NCI-H460 (cell line): ENCODE data around the gene UMAD1. TPM values are rescaled to one million over a fixed set of nuclear protein-coding genes. Genes with fewer than 3 reads are reported as not detected.
A peak's percentile ranks its signal among the peaks of the same experiment; 100 is the strongest.
"Not testable (repeated sequence)": the region's sequence is repeated elsewhere in the genome, so short reads cannot be mapped to it uniquely, and the experiment has no call there.

ENCODE experiments used
- DNase-seq: peaks from one replicate; pipeline ENCODE4 v3.0.0-alpha.2; 2016; ENCODE audit warnings: low read depth; ENCODE audit errors: extremely low read depth
- total RNA-seq: library from RNA; depleted of rRNA; stranded (reverse); fragments of >200 nt; shearing (Covaris generic); gene quantifications from 2 replicates; pipeline ENCODE4 v1.2.3, GENCODE V29; 2014

UMAD1 gene
- total RNA-seq, 1 experiment from 2014 or later, result 26.0 TPM

DNA sequence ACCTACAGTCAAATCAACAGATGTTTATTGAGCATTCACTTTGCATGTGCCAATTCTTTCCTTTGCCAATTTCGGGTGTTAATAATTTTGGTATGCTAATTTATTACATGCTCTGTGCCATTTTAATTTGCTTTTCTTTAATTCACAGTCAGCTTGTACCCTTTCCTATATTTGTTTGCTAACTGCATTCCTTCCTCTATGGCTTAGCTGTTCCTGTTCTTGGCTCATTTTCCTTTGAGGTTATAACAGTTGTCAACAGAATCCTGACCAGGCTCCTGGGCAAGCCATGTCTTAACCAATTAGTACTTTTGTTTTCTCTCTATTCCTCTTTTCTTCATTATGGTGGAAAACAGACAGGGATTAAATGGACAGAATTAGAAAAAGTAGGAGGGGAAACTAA, 151.5 kb downstream of the UMAD1 start:
- DNase-seq, result no peak

DNA sequence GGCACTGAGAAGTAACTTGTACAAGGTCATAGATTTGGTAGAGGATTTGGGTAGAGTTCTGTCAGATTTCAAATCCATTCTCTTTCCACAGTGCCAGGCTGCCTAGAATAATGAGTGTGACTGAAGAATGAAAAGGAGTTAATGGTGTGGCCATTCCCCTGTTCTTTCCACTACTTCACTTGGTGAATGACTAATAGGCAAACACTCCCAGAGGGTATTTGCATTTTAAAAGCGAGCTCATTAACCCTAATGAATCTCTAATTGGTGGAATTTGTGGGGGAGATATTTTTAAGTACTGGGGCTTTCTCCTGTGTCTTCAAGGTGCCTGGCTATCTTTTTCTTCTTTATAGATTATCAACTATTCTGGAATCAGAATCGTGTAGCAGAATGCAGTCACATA, 152.7 kb downstream of the UMAD1 start:
- DNase-seq, result no peak

DNA sequence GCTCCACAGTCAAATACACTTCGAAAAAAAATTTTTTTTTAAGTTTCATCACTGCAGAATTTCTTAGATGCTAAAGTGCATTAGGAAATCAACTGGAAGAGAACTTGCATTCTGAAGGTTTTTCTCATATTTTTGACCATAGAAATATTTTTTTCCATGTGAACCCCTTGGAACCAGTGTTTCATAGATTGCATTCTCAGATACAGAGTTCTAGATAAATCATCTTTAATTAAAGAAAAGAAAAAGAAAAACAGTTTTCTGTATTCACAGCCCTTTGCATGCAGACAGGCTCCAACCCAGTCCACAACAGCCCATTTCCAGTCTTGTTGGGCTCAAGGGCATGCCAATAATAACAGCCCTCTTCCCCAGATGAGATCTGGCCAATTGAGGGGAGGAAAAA, 153.4 kb downstream of the UMAD1 start:
- DNase-seq, result no peak

DNA sequence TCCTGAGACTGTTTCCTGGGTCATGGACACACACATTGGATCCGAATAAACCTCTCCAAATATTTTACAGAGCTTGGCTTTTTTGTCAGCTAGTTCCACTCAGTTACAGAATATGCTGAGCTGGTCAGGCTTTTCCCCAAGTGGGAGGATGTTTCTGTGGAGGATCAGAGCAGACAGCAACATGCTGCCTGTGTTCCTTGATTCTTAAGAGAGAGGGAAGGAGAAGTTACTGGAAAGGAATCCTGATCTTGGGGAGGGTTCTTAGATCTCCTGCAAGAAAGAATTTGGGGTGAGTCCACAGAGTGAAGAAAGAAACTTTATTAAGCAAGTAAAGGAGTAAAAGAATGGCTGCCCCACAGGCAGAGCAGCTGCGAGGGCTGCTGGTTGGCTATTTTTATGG, 154.7 kb downstream of the UMAD1 start:
- DNase-seq, result no peak

DNA sequence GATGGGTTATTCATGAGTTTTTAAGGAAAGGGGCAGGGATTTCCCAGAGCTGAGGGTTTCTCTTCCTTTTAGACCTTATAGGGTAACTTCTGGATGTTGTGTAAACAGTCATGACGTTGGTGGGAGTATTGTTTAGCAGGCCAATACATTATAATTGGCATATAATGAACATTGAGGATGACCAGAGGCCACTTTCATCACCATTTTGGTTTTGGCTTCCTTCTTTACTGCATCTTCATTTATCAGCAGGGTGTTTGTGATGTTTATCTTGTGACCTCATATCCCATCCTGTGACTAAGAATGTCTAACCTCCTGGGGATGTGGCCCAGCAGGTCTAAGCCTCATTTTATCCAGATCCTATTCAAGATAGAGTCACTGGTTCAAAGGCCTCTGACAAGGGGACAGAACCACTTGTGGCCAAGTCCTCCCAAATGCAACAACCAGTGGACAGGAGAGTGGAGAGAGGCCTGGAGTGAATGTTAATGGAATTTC, 155.1 kb downstream of the UMAD1 start:
- peak; percentile 69 for DNase-seq

DNA sequence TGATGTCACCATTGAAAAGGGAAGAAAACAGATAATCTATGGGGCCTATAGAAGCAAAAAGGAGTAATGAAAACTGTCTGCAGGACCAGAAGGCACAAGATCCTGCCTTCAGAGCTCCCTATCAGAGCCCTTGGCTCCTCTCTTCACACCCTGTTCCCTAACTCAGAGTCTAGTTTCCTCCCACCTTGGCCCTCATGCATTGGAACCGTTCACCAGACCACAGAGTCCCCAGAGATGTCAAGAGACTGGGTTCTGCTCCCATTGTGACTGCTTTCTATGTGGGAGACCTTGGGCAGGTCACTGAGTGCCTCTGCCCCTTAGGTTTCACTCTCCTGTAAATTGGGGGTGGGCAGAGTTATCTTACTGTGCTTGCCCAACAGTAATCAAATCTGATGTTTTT, 158.0 kb downstream of the UMAD1 start:
- peak; percentile 15 for DNase-seq

DNA sequence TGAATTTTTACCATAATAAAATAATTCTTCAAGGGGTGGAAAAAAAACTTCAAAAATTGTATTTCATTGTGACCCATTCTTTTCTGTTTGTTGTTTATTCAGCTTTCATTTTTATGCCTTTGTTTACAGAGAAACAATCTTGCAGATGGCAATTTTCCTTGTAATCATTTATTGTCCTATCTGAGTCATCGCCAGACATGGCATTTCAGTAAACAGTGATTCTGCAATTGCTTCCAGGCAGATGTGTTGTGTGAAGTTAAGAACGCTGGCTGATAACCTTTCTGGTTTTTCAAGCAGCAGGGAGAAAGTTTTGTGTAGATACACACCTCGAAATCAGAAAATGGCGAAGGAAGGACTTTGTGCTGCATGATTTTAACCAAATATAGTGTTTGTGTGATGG, 158.6 kb downstream of the UMAD1 start:
- peak; percentile 84 for DNase-seq

DNA sequence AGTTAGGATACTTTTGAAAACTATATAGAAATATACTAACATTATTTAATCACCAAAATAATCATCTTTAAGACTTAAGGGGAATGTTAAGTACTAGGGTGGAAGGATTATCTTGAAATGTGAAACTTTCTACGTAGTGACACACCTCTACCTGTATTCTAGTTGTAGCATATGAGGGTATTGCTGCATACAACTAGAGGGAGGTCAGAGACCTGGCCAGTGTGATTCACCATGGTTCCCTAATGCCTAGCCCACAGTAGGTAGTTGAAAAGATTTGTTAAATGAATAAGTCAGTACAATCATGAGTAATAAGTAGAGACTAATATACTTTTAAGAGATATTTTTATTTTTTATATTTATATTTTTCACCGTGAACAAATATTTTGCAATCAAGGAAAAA, 162.0 kb downstream of the UMAD1 start:
- DNase-seq, result no peak

DNA sequence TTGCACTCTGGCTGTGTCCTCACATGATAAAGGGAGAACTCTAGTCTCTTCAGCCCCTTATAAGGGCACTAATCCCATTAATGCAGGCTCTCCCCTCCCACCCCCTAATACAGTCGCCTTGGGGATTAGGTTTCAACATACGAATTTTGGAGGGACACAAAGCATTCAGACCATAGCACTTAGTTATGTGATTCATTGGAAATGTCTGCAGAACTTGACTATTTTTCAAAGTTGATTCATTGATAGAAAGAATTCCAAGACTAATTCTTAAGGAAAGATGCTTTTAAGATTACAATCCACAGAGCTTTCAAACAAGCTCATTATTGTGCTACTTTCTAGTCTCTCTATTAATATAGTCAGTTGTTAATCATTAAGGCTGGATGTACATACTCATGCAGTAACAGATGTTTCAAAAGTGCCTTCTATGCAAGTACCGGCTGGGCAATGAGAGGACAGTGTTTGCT, 163.2 kb downstream of the UMAD1 start:
- no peak for DNase-seq

DNA sequence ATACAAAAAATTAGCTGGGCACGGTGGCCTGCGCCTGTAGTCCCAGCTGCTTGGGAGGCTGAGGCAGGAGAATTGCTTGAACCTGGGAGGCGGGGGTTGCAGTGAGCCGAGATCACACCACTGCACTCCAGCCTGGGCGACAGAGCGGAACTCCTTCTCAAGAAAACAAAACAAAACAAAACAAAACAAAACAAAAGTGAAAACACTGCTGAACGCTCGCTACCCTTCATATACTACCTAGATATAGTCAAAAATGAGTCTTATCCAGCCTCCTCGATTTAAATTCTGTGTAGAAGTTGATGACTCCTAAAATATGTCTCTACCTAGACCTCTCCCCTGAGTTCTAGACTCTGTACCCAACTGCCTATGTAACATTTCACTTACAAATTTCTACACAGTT, 164.3 kb downstream of the UMAD1 start:
- not testable (repeated sequence) for DNase-seq

DNA sequence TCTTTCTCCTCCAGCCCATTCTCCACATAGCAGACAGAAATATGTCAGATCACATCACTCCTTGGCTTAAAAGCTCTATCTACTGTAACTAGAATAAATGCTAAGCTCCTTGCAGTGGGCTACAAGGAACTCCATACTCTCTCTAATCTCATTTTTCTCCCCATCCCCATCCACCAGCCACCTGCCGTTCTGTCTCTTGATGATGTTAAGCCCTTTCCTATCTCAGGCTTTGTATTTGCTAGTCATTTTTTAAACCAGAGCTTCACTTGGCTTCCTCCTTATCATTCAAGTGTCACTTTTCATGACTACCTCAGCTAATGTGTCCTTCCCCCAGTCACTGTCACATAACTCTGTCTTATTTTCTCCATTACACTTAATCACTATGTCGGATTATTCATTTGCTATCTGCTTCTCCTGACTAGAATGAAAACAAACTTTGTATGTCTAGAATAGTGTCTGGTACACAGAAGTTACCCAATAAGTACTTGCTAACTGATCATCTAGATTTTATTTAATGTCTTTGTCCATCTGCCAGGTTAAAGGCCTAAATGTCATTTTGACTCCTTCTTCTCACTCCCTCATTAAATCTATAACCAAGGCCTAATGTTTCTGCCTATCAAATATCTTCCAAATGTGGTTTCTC, 165.1 kb downstream of the UMAD1 start:
- peak; percentile 27 for DNase-seq

DNA sequence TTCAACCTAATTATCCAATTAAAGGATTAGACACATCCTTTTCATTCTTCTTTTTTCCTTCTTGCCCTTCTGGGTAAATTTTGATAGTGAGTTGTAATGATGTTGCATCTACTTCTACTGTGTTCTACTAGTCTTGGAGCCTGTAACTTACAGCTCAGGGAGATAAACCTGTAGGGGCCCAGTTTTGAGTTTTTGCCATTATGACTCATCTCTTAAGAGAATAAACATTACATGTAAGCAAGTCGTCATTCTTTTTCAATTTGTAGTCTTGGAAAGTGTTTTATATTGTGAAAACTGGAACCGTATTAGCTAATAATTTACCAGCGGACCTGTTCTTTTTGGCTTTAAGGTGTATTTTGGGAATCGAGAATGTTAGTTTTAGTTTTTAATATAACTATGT, 167.6 kb downstream of the UMAD1 start:
- DNase-seq, result peak; percentile 75

DNA sequence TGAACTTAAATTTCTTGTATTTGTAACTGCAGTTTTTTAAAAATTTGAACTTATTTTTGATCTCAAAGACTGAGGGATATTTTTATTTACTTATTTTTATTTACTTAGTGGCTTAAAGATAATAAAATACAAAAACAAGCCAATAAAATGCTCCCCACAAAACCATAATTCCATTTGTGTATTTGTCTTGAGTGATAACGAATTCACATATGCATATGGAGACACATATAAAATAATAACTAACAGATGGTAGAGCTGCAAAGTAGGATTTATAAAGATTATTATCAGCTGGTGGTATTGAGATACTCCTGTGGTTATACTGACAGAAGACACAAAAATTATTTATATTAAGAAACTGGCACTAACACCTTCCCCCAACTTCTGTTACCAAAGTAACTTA, 168.1 kb downstream of the UMAD1 start:
- no peak for DNase-seq

DNA sequence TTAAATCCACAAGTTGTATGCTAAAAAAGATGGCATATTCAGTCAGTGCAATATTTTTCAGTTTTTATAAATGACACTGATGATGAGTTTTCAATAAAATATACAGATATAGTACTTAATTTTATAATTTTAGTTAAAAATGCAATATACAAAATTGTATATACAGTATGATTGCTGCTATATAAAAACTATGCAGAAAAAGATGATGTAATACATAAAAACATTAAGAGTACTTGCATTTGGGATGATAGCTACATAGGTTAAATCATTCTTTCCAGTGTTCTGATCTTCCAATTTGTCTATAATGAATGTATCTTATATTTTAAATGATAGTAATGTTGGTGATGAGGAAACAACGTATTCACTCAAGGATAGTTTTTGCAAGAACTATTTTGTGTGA, 169.8 kb downstream of the UMAD1 start:
- DNase-seq, result no peak

DNA sequence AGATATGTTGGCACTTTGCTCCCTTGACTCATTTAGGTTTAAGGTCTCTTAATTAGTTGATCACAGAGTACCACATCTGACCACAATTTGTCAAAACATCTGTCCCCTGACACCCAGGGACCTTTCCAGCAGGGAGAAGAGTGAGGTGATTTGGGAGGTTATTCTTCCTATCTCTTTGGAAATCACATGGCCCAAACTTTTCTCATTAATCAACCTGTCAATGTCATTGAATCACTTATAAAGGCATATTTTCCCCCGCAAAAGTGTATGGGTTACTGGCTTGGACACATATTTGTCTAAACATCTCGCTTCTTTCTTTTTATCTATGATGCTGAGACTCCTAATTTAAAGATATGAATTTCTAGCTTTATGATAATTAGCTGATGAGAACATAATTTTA, 170.3 kb downstream of the UMAD1 start:
- no peak for DNase-seq

DNA sequence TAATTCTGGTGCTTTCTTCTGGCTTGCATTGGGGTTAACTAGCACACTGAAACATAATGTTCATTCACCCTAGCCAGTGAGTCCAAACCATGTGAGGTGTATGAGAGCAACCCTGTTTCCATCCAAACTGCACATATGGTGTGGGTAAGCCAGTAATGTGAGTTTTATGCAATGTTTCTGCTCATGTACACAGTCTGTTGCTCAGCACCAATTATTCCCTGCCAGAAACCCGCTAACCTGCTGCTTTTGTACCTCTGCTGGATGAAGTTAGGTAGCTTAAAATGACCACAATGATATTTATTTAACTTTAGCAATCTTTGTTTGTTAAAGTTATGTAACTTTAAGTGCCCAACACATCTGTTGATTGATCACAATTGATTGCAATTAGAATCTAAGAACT, 171.6 kb downstream of the UMAD1 start:
- no peak for DNase-seq

DNA sequence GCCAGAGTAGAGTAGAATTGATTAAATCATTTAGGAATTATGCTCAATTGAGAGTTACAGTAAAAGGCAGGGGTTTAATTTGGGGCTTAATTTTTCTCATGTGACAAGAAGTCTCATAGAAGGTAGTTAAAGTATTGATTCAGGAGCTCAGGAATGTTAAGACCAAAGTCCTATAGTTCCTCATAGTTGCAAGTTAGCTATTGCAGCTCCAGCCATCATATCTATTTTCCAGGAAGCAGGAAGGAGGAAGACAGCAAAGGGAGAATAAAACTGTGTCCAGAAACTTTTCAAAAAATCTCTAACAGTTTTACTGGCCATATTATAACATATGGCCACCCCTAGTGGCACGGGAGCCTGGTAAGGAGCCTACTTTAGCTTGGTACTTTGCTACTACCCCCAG, 174.8 kb downstream of the UMAD1 start:
- DNase-seq, result no peak

DNA sequence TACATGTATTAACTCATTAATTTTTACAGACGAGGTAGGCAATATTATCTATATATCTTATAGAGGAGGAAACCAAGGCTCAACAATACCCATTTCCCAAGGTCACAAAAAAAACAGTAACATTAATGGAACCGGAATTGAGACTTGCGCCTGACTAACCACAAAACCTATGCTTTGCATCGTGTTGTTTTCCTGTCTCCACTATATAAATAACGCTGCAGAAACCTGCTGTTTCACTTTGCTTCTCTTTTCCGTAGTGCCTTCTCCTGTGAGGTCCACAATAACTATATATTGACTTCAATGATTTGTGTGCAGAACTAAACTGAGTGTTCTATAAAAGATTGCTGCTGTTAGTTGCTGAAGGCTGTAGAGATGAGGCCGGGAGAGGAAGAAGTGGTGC, 175.5 kb downstream of the UMAD1 start:
- DNase-seq, result no peak

DNA sequence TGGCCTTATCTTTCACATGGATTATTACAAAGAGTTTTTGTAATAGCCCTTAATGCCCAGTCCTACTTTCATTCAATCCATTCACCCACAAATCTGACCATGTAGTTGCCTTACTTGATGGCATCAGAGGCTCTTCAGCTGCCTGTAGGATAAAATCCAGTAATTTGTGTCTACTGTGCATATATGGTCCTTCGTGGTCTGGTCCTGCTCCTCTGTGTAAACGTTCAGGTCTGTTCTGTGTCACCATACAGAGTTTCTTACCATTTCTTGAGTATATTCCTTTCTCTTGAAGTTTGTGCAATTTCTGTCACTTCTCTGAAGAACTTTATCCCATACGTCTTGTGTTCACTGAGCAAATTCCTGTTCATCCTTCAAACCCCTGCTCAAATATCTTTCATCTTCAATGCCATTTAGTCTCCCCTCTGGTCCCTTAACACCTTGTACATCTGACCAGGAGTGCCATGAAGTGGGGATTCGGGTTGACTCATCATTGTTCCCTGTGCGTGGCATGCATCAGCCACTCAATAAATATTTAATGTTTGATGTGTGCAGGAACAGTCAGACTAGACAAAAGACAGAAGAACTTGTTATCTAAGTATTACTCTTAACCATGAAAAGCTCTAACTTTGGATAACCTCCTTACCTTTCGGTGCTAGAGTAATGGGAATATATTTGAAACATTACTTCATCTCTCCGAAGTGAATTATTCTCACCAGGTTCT, 176.4 kb downstream of the UMAD1 start:
- no peak for DNase-seq

DNA sequence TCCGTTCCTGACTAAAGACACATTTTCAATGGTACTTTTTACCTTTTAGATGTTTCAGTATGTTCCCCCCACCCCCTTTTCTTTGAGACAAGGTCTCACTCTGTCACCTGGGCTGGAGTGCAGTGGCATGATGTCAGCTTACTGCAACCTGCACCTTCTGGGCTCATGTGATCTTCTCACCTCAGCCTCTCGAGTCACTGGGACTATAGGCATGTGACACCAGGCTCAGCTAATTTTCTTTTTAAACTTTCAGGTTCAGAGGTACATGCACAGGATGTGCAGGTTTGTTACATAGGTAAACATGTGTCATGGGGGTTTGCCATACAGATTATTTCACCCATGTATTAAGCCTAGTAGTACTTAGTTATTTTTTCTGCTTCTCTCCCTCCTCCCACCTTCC, 177.2 kb downstream of the UMAD1 start:
- no peak for DNase-seq

DNA sequence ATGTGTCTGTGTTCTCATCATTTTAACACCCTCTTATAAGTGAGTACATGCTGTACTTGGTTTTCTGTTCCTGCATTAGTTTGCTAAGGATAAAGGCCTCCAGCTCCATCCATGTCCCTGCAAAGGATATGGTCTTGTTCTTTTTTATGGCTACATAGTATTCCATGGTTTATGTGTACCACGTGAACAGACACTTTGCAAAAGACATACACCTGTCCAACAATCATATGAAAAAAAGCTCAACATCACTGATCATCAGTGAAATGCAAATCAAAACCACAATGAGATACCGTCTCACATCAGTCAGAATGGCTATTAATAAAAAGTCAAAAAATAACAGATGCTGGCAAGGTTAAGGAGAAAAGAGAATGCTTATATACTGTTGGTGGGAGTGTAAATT, 177.6 kb downstream of the UMAD1 start:
- not testable (repeated sequence) for DNase-seq
